Upper lobe of left lung (tissue), 6 donors: Measurements from ENCODE around the gene TMEM132D. TPM values are rescaled to one million over a fixed set of nuclear protein-coding genes. Genes with fewer than 3 reads are reported as not detected.

Source experiments
- ATAC-seq, 2 donors: fragments of 200-7000 bp; cut with Tn5 transposase; one replicate each; pipeline ENCODE4 v1.9.1; 2022; ENCODE audit warnings: mild to moderate bottlenecking in 2 of 2, moderate library complexity in 2 of 2; ENCODE audit not compliant: low FRiP score in 2 of 2
- DNase-seq, 2 donors: peaks; one replicate each; pipeline ENCODE4 v3.0.0-alpha.2; 2019 to 2020
- H3K27ac ChIP-seq, 4 donors: fragments of 200-600 bp; sonication (generic); one replicate each; pipeline ENCODE4 v1.5.1; 2016 to 2019
- H3K27me3 ChIP-seq, 4 donors: fragments of 200-600 bp; sonication (generic); one replicate each; pipeline ENCODE4 v1.5.1; 2017 to 2019
- H3K36me3 ChIP-seq, 4 donors: fragments of 200-600 bp; sonication (generic); one replicate each; pipeline ENCODE4 v1.5.1; 2016 to 2019
- H3K4me1 ChIP-seq, 4 donors: fragments of 200-600 bp; sonication (generic); one replicate each; pipeline ENCODE4 v1.5.1; 2018 to 2019
- H3K4me3 ChIP-seq, 4 donors: fragments of 200-600 bp; sonication (generic); one replicate each; pipeline ENCODE4 v1.5.1; 2017 to 2019; ENCODE audit warnings: mild to moderate bottlenecking in 2 of 4, moderate library complexity in 1 of 4
- H3K9me3 ChIP-seq, 4 donors: fragments of 200-600 bp; sonication (generic); one replicate each; pipeline ENCODE4 v1.5.1; 2018 to 2019
- CTCF ChIP-seq, 6 experiments: fragments of 450-650 bp in 4 of 6; fragments of 200-600 bp in 2 of 6; sonication (generic) in 2 of 6; IDR thresholded peaks; one replicate each; pipeline ENCODE4 v1.5.1; 2016 to 2019; ENCODE audit warnings: antibody characterized with exemption in 6 of 6
- EP300 ChIP-seq, 4 donors: sonication (generic); formaldehyde crosslinking; IDR thresholded peaks; one replicate each; pipeline ENCODE4 v1.5.1; 2017; ENCODE audit warnings: antibody characterized with exemption in 4 of 4, control low read depth in 2 of 4
- POLR2A ChIP-seq, 4 donors: fragments of 450-650 bp; IDR thresholded peaks; one replicate each; pipeline ENCODE4 v1.5.1; 2016 to 2017; ENCODE audit warnings: antibody characterized with exemption in 4 of 4, mild to moderate bottlenecking in 2 of 4
- POLR2AphosphoS5 ChIP-seq, 2 donors: sonication (generic); formaldehyde crosslinking; IDR thresholded peaks; one replicate each; pipeline ENCODE4 v1.5.1; 2017; ENCODE audit warnings: antibody characterized with exemption in 2 of 2
- WGBS, 2 donors: methylation state at CpG; one replicate each; pipeline ENCODE4 v1.1.5; 2017 to 2018; 5-methylcytosine and 5-hydroxymethylcytosine counted together
- total RNA-seq, 6 donors: library from RNA; depleted of rRNA in 4 of 6; stranded (reverse); fragments of >200 nt in 4 of 6; gene quantifications; one replicate each; pipeline versions ENCODE4 v1.1.0 to v1.2.1, GENCODE V29; 2016 to 2021
- donor health status: DM: no; HTN: no; CAD: no; lungs with moderate emphysema.
- donor health status: DM: no; HTN: yes; CAD: no; lungs with severe emphysema.

Gene TMEM132D
- total RNA-seq, 6 donors from 2014 or later: 0.30 to 1.0 (median 0.79) TPM; not detected in 1

GRCh38 chr12:129203456-129203855, 700.4 kb downstream of the TMEM132D start:
- no peak for DNase-seq
- 68 to 77% methylated on average over 2 of the region's 2 CpGs for WGBS, 2 donors
- no peaks in the 10 kb centered on the region for H3K4me1 ChIP-seq
- no peak overlapping the region for H3K4me3 ChIP-seq
- TF ChIP-seq POLR2AphosphoS5 (IDR thresholded peaks at IDR 0.05) (no peak), EP300 (IDR thresholded peaks at IDR 0.05) (no peak), POLR2A (IDR thresholded peaks at IDR 0.05) (no peak)
- H3K36me3 ChIP-seq: no peaks in the 10 kb centered on the region
- H3K9me3 ChIP-seq: no peaks in the 10 kb centered on the region
- H3K27ac ChIP-seq: no peak overlapping the region
- no peak for ATAC-seq
- H3K27me3 ChIP-seq: no peaks in the 10 kb centered on the region

GRCh38 chr12:129202109-129202814, 701.6 kb downstream of the TMEM132D start:
- no peaks in the 10 kb centered on the region for H3K4me1 ChIP-seq
- no peak overlapping the region for H3K27ac ChIP-seq
- TF ChIP-seq EP300 (IDR thresholded peaks at IDR 0.05) (no peak), POLR2AphosphoS5 (IDR thresholded peaks at IDR 0.05) (no peak), POLR2A (IDR thresholded peaks at IDR 0.05) (no peak), CTCF (IDR thresholded peaks at IDR 0.05) (no peak)
- ATAC-seq: no peak
- no peaks in the 10 kb centered on the region for H3K36me3 ChIP-seq
- no peak for DNase-seq
- 45 to 60% methylated on average over 6 of the region's 6 CpGs for WGBS, 2 donors
- no peaks in the 10 kb centered on the region for H3K9me3 ChIP-seq
- no peaks in the 10 kb centered on the region for H3K27me3 ChIP-seq
- H3K4me3 ChIP-seq: no peak overlapping the region

- WGBS, 2 donors: 60 to 82% methylated on average over 2 of the region's 2 CpGs
- H3K4me3 ChIP-seq: no peak overlapping the region
- H3K27ac ChIP-seq: no peak overlapping the region
- H3K4me1 ChIP-seq: no peaks in the 10 kb centered on the region
- DNase-seq (no peak), ATAC-seq (no peak)
- no peaks in the 10 kb centered on the region for H3K9me3 ChIP-seq
- no peak for TF ChIP-seq POLR2A (IDR thresholded peaks at IDR 0.05)
- TF ChIP-seq CTCF (IDR thresholded peaks at IDR 0.05): no peak
- no peaks in the 10 kb centered on the region for H3K27me3 ChIP-seq
- H3K36me3 ChIP-seq: no peaks in the 10 kb centered on the region
Observed at GRCh38 chr12:129201029-129201428, 702.8 kb downstream of the TMEM132D start.

GRCh38 chr12:129200576-129200975, 703.2 kb downstream of the TMEM132D start:
- Histone ChIP-seq H3K36me3 (no peaks in the 10 kb centered on the region), H3K27me3 (no peaks in the 10 kb centered on the region), H3K4me3 (no peak overlapping the region), H3K4me1 (no peaks in the 10 kb centered on the region), H3K9me3 (no peaks in the 10 kb centered on the region), H3K27ac (no peak overlapping the region)
- WGBS, 2 donors: 53 to 62% methylated on average over 8 of the region's 8 CpGs
- TF ChIP-seq POLR2AphosphoS5 (IDR thresholded peaks at IDR 0.05): no peak
- no peak for TF ChIP-seq POLR2A (IDR thresholded peaks at IDR 0.05)
- no peak for TF ChIP-seq CTCF (IDR thresholded peaks at IDR 0.05)
- no peak for TF ChIP-seq EP300 (IDR thresholded peaks at IDR 0.05)
- DNase-seq (peak in 1 of 2 donors; percentile 31), ATAC-seq (no peak)

- Histone ChIP-seq H3K27me3 (no peaks in the 10 kb centered on the region), H3K36me3 (no peaks in the 10 kb centered on the region), H3K4me3 (no peak overlapping the region), H3K4me1 (no peaks in the 10 kb centered on the region), H3K27ac (no peak overlapping the region), H3K9me3 (peaks cover 0 to 10% (median 3%) of the 10 kb centered on the region in 4 donors)
- WGBS, 2 donors: 89 to 90% methylated on average over 3 of the region's 3 CpGs
- DNase-seq (no peak), ATAC-seq (no peak)
- TF ChIP-seq POLR2A (IDR thresholded peaks at IDR 0.05) (no peak), EP300 (IDR thresholded peaks at IDR 0.05) (no peak), POLR2AphosphoS5 (IDR thresholded peaks at IDR 0.05) (no peak), CTCF (IDR thresholded peaks at IDR 0.05) (no peak)
Observed at GRCh38 chr12:129196927-129197326, 706.9 kb downstream of the TMEM132D start.
